Left cardiac atrium (tissue), 4 donors: ENCODE data around the gene PCDHGA1. TPM values are rescaled to one million over a fixed set of nuclear protein-coding genes. Genes with fewer than 3 reads are reported as not detected.
"Not testable (repeated sequence)": the region's sequence is repeated elsewhere in the genome, so short reads cannot be mapped to it uniquely, and the experiment has no call there.

Source experiments
- ATAC-seq, 2 donors: fragments of 200-7000 bp; cut with Tn5 transposase; one replicate each; pipeline ENCODE4 v1.9.1; 2020; ENCODE audit warnings: mild to moderate bottlenecking in 2 of 2, moderate library complexity in 2 of 2
- DNase-seq: peaks from one replicate; pipeline ENCODE4 v3.0.0-alpha.2; 2020
- intact Hi-C, 2 donors: fragments of 100-400 bp; cut with DNase I; formaldehyde crosslinking; loops; one replicate each; pipeline versions ENCODE4 v1.14.1 to v1.15.1; 2022 to 2023
- total RNA-seq, 2 donors: library from RNA; stranded (reverse); fragmentation: NEBNext Ultra II Directional; extraction: Animal tissue kit (Norgen Biotek cat#: 25700); gene quantifications; one replicate each; pipeline ENCODE4 v1.2.1, GENCODE V29; 2021
- donor health status: DM: no; HTN: yes; CAD: no.
- donor health status: DM: no; HTN: yes; CAD: no; lungs with severe emphysema.
- donor health status: DM: yes; HTN: yes; CAD: no.
- donor health status: Dilated cardiomyopathy.

PCDHGA1 gene
- total RNA-seq, 2 donors from 2014 or later = 1.4 to 1.8 TPM

GRCh38 chr5:141419074-141419880 lies 89.0 kb downstream of the PCDHGA1 start:
- intact Hi-C loops = loop anchor here (5.0 to 10.0 kb wide), 2 partner anchors 136 to 143 kb away; no protein-coding TSS in a partner anchor
- ATAC-seq (no peak), DNase-seq (no peak)

GRCh38 chr5:141420855-141421488 lies 90.7 kb downstream of the PCDHGA1 start, which contains the start of gene PCDHGA11:
Gene PCDHGA11 (plus strand): TSS chr5:141421051. CDS start chr5:141421228, 177 bp downstream.
- ATAC-seq (peak in 1 of 2 donors; percentile 52), DNase-seq (no peak)
- intact Hi-C loops = loop anchor here in 1 of 2 donors (10.0 kb wide), 1 partner anchor 104 kb away; no protein-coding TSS in a partner anchor

GRCh38 chr5:141421489-141421855 lies 91.2 kb downstream of the PCDHGA1 start:
- DNase-seq (no peak), ATAC-seq (no peak)
- intact Hi-C loops = loop anchor here in 1 of 2 donors (10.0 kb wide), 1 partner anchor 103 kb away; no protein-coding TSS in a partner anchor

- intact Hi-C loops = loop anchor here in 1 of 2 donors (10.0 kb wide), 1 partner anchor 102 kb away; no protein-coding TSS in a partner anchor
These were observed 92.5 kb downstream of the PCDHGA1 start for GRCh38 chr5:141422742-141423291.

GRCh38 chr5:141427783-141428426 lies 97.6 kb downstream of the PCDHGA1 start:
- DNase-seq = no peak
- ATAC-seq = no peak
- intact Hi-C loops = loop anchor here in 1 of 2 donors (10.0 kb wide), 1 partner anchor 97 kb away; no protein-coding TSS in a partner anchor

More at GRCh38 chr5:141422742-141423291, 92.5 kb downstream of the PCDHGA1 start:
- no peak for DNase-seq
- no peak for ATAC-seq

- peak; percentile 86 to 94 for ATAC-seq
- DNase-seq = peak; percentile 63
- intact Hi-C loops = loop anchor here in 1 of 2 donors (2.0 kb wide), 1 partner anchor 82 kb away; no protein-coding TSS in a partner anchor
These were observed 100.2 kb downstream of the PCDHGA1 start, which contains the start of gene PCDHGA12 for GRCh38 chr5:141430332-141431113. Gene PCDHGA12 (plus strand): TSS chr5:141430507. CDS start chr5:141430760, 253 bp downstream.

GRCh38 chr5:141431286-141431685 lies 101.0 kb downstream of the PCDHGA1 start:
- DNase-seq (no peak), ATAC-seq (peak; percentile 38 to 44)
- intact Hi-C loops = loop anchor here in 1 of 2 donors (2.0 kb wide), 1 partner anchor 82 kb away; no protein-coding TSS in a partner anchor

- not testable (repeated sequence) for ATAC-seq, DNase-seq
- intact Hi-C loops = loop anchor here in 1 of 2 donors (2.0 kb wide), 1 partner anchor 44 kb away; no protein-coding TSS in a partner anchor
These were observed 102.0 kb downstream of the PCDHGA1 start for GRCh38 chr5:141432308-141432707.

GRCh38 chr5:141432726-141433125 lies 102.4 kb downstream of the PCDHGA1 start:
- not testable (repeated sequence) for DNase-seq, ATAC-seq
- intact Hi-C loops = loop anchor here in 1 of 2 donors (2.0 kb wide), 1 partner anchor 44 kb away; no protein-coding TSS in a partner anchor

GRCh38 chr5:141434006-141434405 lies 103.7 kb downstream of the PCDHGA1 start:
- no peak for ATAC-seq

GRCh38 chr5:141437221-141437620 lies 106.9 kb downstream of the PCDHGA1 start:
- ATAC-seq = no peak
- no peak for DNase-seq
- intact Hi-C loops = no loop called here

More at GRCh38 chr5:141434006-141434405, 103.7 kb downstream of the PCDHGA1 start:
- intact Hi-C loops = no loop called here
- DNase-seq = no peak

GRCh38 chr5:141439411-141440141 lies 109.3 kb downstream of the PCDHGA1 start:
- no peak for DNase-seq
- intact Hi-C loops = no loop called here
- no peak for ATAC-seq

- intact Hi-C loops = no loop called here
These were observed 110.0 kb downstream of the PCDHGA1 start for GRCh38 chr5:141440341-141440740.

GRCh38 chr5:141441571-141442170 lies 111.4 kb downstream of the PCDHGA1 start:
- ATAC-seq (peak; percentile 57 to 70), DNase-seq (no peak)
- intact Hi-C loops = no loop called here

More at GRCh38 chr5:141440341-141440740, 110.0 kb downstream of the PCDHGA1 start:
- no peak for DNase-seq
- no peak for ATAC-seq

GRCh38 chr5:141465351-141465750 lies 135.0 kb downstream of the PCDHGA1 start:
- DNase-seq = no peak
- no peak for ATAC-seq
- intact Hi-C loops = no loop called here

- DNase-seq (peak; percentile 94), ATAC-seq (peak; percentile 99)
- intact Hi-C loops = loop anchor here in 1 of 2 donors (2.0 to 5.0 kb wide), 2 partner anchors 43 to 47 kb away; no protein-coding TSS in a partner anchor
These were observed 145.4 kb downstream of the PCDHGA1 start, which contains the start of gene PCDHGC3 for GRCh38 chr5:141475625-141476131. Gene PCDHGC3 (plus strand): TSS chr5:141475966. CDS start chr5:141476117, 151 bp downstream.
